Measurements from ENCODE around the gene HMG20B.

HMG20B gene

DNA sequence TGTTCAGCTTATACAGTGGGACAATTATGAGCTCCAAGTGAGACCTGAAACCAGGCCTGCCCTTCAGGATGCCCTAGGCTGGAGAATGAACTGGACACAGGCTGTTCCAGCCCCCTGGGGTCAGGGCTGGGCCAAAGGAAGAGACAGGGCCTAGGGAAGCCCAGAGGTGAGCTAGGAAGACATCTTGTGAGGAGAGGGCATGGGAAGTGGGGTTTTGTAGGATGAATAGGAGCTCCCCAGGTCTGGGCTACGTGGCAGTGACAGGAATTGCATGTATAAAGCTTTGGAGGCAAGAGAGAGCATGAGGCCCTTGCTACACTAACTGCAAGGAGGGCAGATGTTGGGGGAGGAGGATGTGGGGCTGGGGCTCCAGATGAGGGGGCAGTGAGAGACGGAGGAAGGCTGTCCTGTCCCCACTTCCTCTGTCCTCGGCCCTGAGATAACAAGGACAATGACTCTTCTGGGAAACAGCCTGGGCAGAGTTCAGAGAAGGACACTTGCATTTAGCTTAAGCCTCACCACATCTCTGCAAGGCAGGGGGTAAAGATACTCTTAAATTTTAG, 35.4 kb downstream of the HMG20B start:
- DNase-seq = no peak

DNA sequence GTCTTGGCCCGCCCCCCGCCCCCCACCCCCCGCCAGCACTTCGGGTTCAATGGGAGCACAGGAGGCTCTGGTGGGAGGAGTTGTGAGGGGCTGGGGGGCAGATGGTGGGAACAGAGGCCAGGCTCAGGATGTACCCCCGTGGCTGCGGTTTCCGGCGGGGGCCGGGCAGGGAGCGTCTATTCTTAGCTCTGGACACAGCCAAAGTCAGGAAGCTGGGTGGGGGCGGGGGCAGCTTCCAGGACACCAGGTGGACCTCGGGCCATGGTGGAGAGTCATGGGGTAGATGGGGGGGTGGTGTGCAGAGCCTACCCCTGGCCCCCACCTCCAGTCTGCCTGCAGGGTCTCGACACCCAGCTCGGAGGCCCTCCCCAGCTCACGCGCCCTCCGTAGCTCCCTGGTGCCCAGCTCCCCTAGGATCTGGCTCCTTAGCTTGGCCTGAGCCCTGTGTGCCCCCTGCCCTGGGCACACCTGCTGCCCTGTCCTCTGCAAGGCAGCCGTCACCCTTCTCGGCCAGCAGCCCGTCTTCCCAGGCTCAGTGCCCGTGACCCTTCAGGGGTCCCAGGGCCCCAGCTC, 36.1 kb downstream of the HMG20B start:
- DNase-seq = no peak

GRCh38 chr19:3609779-3610719, 37.3 kb downstream of the HMG20B start:
- DNase-seq = no peak

DNA sequence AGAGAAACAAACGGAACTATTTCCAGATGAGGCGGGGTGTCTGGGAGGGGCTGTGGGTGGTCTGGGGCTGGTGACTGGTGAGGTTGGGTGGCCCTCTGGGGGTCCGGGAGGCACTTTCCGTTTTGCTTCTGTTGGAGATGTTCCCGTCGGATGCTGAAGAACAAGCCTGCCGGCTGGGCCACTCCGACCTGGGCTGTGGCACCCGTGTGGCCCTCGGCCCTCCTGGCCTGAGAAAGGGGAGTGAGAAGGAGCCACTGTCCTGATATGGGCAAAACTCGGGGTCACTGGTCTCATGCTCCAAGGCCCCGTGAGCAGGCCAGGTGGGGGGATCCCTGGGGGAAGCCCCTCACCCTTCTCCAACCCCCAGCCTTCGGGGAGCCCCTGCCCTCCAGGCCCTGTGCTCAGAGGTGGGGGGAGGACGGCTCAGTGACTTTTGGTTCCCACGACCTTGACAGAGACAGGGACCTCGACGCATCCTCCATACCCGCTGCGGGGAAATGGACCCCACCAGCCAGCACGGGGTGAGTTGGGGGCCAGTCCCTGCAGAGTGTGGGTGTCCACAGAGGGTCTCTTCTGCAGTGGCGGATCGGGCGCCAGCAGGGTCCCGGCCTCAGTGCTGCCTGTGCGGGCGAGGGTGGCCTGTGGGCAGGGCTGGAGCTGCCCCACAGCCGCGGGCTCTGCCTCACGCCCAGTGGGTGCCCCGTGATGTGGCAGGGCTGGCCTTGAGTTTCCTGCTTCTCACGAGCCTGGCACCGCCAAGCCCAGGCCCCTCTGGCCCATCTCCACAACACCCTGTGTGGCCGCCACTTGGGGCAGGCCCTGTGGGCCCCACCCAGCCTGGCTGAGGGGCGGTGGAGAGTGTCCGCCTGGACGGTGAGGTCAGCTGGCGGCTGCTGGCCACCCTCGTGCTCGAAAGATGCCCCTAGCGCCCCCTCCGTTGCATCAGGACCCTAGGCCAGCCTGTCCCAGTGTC, 38.3 kb downstream of the HMG20B start:
- DNase-seq = no peak

DNA sequence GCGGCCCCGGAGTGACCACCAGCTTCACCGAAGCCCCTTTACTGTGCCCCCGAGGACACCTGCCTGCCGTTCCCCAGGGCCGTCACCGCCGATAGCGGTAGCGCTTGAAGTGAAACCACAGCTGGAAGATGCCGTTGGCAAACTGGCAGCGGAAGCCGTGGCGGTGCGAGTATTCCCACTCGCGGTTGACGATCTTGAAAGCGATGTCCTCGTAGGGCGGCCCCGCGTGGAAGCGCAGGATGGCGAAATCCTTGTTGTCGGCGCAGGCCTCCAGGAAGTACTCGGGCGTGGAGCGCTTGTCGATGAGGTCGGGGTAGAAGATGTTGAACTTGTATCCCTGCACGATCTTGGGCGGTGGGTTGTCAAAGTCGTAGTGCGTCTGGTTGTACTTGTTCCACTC, 39.1 kb downstream of the HMG20B start:
- DNase-seq = no peak

GRCh38 chr19:3612330-3612729, 39.6 kb downstream of the HMG20B start:
- DNase-seq = no peak

DNA sequence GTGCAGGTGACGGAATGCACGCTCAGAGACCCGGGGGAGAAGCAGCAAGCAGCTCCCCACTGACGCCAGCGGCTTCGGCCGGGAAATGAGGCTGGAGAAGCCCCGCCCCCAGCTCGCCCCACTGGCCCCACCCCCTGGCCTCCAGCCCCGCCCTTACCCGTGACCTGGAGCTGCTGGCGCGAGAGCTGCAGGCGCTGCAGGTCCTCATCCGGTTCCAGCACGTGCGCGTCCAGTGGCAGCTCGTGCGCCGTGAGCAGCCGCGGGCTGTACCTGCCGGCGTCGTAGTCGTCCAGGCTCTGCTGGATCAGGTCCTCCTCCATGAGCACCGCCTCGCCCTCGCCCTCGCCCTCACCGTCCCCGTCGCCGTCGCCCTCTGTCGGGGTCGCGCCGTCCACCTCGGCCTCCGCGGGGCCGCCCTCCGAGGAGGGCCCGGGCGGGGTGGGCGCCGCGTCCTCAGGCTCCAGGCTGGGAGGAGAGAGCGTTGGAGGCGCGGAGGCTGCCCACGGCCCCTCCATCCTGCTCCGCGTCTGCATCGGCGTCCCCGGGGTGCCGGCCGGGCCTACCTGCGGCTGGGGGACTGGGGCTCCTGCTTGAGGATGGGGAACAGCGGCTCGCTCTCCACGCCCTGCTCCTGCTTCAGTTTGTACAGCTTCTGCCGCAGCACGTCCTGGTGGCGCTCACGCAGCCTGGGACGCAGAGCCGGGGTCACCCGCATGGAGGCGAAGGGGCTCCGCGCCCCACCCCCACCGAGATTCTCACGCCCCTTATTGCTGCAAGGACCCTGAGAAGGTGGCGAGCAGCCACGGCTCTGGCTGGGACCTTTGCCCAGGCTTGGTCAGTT, 40.4 kb downstream of the HMG20B start:
- no peak for DNase-seq

- DNase-seq = no peak
Observed at GRCh38 chr19:3613818-3614661, 41.3 kb downstream of the HMG20B start.

DNA sequence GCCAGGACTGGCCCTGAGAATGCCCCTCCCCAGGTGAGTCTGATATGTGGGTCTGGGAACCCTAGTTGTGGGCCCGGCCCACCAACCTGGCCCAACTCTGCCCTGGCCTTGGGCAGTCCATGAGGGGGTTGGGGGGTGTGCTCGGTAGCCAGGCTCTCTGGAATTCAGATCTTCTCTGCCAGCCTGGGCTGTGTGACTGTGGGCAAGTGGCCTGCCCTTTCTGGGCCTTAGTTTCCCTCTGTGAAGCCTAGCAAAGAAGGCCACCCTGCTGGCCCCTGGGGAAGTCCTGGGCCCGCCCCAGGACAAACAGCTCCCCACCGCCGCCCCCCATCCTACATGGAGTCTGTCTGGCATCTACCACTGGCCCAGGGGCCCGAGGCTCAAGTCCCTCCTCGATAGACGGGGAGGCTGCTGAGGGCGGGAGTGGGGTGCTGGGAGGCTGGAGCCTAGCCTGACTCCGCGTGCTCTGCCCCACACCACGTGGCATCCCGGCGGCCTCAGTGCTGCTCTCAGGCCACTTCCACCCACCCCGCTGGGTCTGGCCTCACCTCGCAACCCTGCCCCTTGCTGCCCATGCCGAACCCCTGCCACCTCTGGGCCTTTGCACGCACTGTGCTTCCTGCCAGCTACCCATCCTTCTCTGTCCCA, 42.2 kb downstream of the HMG20B start:
- no peak for DNase-seq

GRCh38 chr19:3615524-3616135, 42.9 kb downstream of the HMG20B start:
- DNase-seq = no peak

- DNase-seq = no peak
Observed at GRCh38 chr19:3617463-3617862, 44.7 kb downstream of the HMG20B start.

DNA sequence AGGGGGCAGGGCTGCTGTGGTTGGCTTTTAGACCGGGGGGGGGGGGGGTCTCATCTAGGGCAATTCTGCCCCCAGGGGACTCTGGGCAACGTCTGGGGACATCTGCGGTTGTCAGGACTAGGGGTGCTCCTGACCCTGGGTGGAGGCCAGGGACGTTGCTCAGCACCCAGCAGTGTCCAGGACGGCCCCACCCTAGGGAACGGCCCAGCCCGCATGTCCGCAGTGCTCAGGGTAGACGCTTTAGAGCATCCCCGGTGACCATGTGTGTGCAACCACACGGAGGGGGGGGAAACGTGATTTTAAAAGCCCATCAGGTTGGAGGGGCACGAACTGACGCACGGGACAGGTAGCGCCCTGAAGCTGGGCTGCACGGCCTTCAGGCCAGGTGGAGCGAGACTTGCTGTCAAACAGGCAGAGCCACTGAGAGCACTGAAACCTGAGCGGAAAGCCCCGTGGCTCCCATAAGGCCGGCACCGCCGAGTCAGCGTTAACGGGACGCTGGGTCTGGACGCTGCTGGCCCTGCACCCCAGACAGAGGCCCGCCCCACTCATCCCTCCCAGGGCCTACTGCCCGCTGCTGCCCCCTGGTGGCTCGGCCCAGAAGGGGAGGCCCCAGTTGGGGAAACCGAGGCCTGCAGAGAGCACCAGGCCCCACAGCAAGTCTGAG, 45.5 kb downstream of the HMG20B start:
- peak; percentile 16 for DNase-seq

DNA sequence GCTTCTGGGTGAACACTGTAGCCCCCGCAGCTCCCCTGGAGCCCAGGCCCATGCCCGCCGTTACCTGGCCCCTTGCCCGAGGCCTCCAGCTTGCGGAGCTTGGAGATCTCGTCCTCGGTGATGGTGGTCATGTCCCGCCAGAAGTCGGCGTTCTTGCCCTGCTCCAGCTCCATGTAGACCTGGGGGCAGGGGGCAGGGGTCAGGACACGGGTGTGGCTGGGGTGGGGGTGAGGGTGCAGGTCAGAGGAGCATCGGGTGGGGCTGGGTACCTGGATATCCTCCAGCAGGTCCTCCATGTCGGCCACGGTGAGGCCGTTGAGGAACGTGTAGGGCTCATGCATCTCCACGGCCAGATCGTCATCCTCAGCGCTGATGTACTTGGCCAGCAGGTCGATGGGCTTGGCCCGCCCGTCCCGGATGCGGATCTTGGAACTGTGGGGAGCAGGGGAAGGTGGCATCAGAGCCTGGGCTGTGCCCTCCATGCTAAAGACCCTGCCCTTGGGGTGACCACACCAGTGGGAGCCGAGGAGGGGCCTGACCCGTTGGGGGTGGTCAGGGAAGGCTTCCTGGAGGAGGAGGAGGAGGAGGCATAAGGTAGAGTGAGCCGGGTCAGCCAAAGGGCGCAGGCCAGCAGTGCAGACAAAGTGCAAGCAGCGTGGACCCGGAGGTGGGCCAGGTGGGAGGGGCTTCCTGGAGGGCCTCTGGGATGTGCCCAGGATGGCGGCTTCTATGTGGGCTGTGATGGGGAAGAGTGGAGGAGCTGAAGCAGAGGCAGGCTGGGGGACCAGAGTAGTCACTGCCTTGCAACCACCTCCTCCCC, 46.3 kb downstream of the HMG20B start:
- no peak for DNase-seq

GRCh38 chr19:3619631-3620012, 46.9 kb downstream of the HMG20B start:
- DNase-seq = no peak

GRCh38 chr19:3620145-3620816, 47.5 kb downstream of the HMG20B start:
- DNase-seq = no peak

GRCh38 chr19:3620817-3621547, 48.2 kb downstream of the HMG20B start:
- DNase-seq = no peak

DNA sequence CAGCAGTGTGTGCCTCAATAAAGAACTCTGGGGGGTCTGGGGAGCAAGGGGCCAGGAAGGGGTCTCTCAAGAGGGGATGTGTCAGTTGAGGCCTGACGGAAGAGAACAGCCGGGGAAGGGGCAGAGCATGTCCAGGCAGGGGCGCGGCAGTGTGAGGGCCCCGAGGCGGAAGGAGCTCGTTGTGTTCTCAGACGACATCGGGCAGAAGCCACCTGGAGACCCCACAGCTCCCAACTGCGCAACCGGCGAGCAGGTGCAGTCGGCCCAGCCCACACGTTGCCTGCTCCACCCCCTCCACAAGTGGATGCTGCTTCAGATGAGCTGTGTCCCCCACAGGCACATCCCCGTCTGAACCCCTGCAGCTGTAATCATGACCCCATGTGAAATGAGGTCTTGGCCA, 48.9 kb downstream of the HMG20B start:
- DNase-seq = no peak
